ENCODE results near the gene PDE6G. TPM values are rescaled to one million over a fixed set of nuclear protein-coding genes. Genes with fewer than 3 reads are reported as not detected.

PDE6G gene
- total and polyA plus RNA-seq, 2 experiments from 2014 or later, result 5.5 to 9.0 TPM

DNA sequence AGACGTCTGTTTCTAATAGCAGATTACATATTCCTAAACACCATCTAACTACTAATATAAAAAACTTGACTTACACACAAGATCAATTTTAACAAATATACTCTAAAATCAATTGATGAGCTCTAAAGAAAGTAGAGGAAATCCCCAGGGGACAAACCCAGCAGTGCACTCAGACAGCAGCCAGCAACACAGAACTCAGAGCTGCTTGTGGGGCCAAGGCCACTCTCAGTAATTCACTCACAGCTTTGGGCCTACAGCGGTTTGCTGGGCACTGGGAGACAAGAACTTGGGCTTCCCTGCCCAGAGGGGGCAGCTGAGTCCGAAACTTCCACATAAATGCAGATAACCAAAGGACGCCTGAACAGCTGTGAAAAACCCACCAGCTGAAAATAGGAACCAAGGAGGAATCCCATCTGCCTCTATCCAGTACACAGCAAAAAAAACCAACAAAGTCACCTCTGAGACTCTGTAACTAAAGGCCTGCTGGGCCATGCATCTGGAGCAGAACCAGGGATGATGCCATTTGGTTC lies 40.9 kb downstream of the PDE6G start:
- peaks cover 72% of the 10 kb centered on the region for H3K79me2 ChIP-seq (replicated peaks; ENCODE audit: insufficient read depth)
- no peaks in the 10 kb centered on the region; the same call in 1 of the 2 replicates for H3F3A ChIP-seq (replicated peaks; ENCODE audit: low read depth)
- H3K4me2 ChIP-seq, result no peak overlapping the region
- no peaks in the 10 kb centered on the region for H3K4me1 ChIP-seq (ENCODE audit: insufficient read depth)
- Mint-ChIP-seq H3K27ac (no peak overlapping the region), H3K4me3 (no peak overlapping the region), H3K4me1 (no peaks in the 10 kb centered on the region), H3K9me3 (peaks cover 15% of the 10 kb centered on the region; the same call in 2 of the 3 replicates), H3K36me3 (ENCODE audit: low read depth) (peaks cover 85% of the 10 kb centered on the region), H3K27me3 (ENCODE audit: insufficient read depth, low read depth, poor library complexity) (peaks cover 12% of the 10 kb centered on the region)
- no peaks in the 10 kb centered on the region for H3K9me2 ChIP-seq (ENCODE audit: insufficient read depth)
- no peak overlapping the region for H3K4me3 ChIP-seq
- H3K27ac ChIP-seq (ENCODE audit: low read depth), result no peak overlapping the region
- DNase-seq (ENCODE audit: low spot score) (no peak), ATAC-seq (no peak)
- no peak overlapping the region for H2AFZ ChIP-seq
- peaks cover 28% of the 10 kb centered on the region for H4K20me1 ChIP-seq (replicated peaks; ENCODE audit: insufficient read depth)
- no peaks in the 10 kb centered on the region for H3K27me3 ChIP-seq (ENCODE audit: insufficient read depth)
- TF ChIP-seq CTCF (conservative IDR thresholded peaks at IDR 0.05; ENCODE audit: low read depth in 2 of 2), result no peak
- TF ChIP-seq ZNF114 (CRISPR knock-in tag; IDR thresholded peaks at IDR 0.05), result no peak
- no peak for TF ChIP-seq EZH2phosphoT487 (IDR thresholded peaks at IDR 0.05; ENCODE audit: unreplicated experiment)
- no peak for TF ChIP-seq POLR2AphosphoS5 (IDR thresholded peaks at IDR 0.05; ENCODE audit: low read depth)
- TF ChIP-seq ZNF331 (CRISPR knock-in tag; IDR thresholded peaks at IDR 0.05; ENCODE audit: low read depth), result no peak
- TF ChIP-seq, protein P1, sequence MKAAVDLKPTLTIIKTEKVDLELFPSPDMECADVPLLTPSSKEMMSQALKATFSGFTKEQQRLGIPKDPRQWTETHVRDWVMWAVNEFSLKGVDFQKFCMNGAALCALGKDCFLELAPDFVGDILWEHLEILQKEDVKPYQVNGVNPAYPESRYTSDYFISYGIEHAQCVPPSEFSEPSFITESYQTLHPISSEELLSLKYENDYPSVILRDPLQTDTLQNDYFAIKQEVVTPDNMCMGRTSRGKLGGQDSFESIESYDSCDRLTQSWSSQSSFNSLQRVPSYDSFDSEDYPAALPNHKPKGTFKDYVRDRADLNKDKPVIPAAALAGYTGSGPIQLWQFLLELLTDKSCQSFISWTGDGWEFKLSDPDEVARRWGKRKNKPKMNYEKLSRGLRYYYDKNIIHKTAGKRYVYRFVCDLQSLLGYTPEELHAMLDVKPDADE (IDR thresholded peaks at IDR 0.05), result no peak
- no peak for TF ChIP-seq CREB1 (CRISPR knock-in tag; IDR thresholded peaks at IDR 0.05; ENCODE audit: low read depth)
- no peak for TF ChIP-seq ZNF462 (CRISPR knock-in tag; IDR thresholded peaks at IDR 0.05)
- TF ChIP-seq JUNB (IDR thresholded peaks at IDR 0.05; ENCODE audit: unreplicated experiment), result no peak
- no peak for TF ChIP-seq NANOG (IDR thresholded peaks at IDR 0.05; ENCODE audit: borderline replicate concordance)
- TF ChIP-seq EZH2 (IDR thresholded peaks at IDR 0.05; ENCODE audit: low read depth, unreplicated experiment), result no peak
- no peak for TF ChIP-seq STAT1 (IDR thresholded peaks at IDR 0.05; ENCODE audit: unreplicated experiment)
- TF ChIP-seq, protein P2, sequence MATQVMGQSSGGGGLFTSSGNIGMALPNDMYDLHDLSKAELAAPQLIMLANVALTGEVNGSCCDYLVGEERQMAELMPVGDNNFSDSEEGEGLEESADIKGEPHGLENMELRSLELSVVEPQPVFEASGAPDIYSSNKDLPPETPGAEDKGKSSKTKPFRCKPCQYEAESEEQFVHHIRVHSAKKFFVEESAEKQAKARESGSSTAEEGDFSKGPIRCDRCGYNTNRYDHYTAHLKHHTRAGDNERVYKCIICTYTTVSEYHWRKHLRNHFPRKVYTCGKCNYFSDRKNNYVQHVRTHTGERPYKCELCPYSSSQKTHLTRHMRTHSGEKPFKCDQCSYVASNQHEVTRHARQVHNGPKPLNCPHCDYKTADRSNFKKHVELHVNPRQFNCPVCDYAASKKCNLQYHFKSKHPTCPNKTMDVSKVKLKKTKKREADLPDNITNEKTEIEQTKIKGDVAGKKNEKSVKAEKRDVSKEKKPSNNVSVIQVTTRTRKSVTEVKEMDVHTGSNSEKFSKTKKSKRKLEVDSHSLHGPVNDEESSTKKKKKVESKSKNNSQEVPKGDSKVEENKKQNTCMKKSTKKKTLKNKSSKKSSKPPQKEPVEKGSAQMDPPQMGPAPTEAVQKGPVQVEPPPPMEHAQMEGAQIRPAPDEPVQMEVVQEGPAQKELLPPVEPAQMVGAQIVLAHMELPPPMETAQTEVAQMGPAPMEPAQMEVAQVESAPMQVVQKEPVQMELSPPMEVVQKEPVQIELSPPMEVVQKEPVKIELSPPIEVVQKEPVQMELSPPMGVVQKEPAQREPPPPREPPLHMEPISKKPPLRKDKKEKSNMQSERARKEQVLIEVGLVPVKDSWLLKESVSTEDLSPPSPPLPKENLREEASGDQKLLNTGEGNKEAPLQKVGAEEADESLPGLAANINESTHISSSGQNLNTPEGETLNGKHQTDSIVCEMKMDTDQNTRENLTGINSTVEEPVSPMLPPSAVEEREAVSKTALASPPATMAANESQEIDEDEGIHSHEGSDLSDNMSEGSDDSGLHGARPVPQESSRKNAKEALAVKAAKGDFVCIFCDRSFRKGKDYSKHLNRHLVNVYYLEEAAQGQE (IDR thresholded peaks at IDR 0.05; ENCODE audit: unreplicated experiment), result no peak
- H3K36me3 ChIP-seq (ENCODE audit: insufficient read depth), result peaks cover 23% of the 10 kb centered on the region

All from GM23338 (cell line).